CD8-positive, alpha-beta memory T cell (primary cell): Measurements from ENCODE around the gene MCEMP1. TPM values are rescaled to one million over a fixed set of nuclear protein-coding genes. Genes with fewer than 3 reads are reported as not detected.

Experiments used
- polyA plus RNA-seq: library from polyadenylated mRNA; unstranded; fragments of 300-500 nt; fragmentation: Illumina TruSeq; gene quantifications from one replicate; pipeline ENCODE4 v1.2.3, GENCODE V29; 2021
- total RNA-seq, 2 experiments: library from RNA; stranded (reverse); gene quantifications; one replicate each; pipeline ENCODE4 v1.2.3, GENCODE V29; 2021

Gene MCEMP1
- total and polyA plus RNA-seq, 3 experiments from 2014 or later = not detected

Other genes with a start within 250 kb of the MCEMP1 start
- under 1 TPM; 0.94 to 0.95 TPM for gene PEX11G, start 188.1 kb upstream of the MCEMP1 start, total RNA-seq
- 1.7 TPM for gene PEX11G, start 188.1 kb upstream of the MCEMP1 start, polyA plus RNA-seq
- gene ZNF358, start 161.0 kb upstream of the MCEMP1 start, total RNA-seq = 1 to 10 TPM; 7.6 to 8.9 TPM
- 2.5 TPM for gene ZNF358, start 161.0 kb upstream of the MCEMP1 start, polyA plus RNA-seq
- gene MCOLN1, start 154.5 kb upstream of the MCEMP1 start, total RNA-seq = 10 to 100 TPM; 19.4 to 19.6 TPM
- 11.6 TPM for gene MCOLN1, start 154.5 kb upstream of the MCEMP1 start, polyA plus RNA-seq
- gene PNPLA6, start 141.4 kb upstream of the MCEMP1 start, total RNA-seq = 100 to 1,000 TPM; 112 to 117 TPM
- 17.1 TPM for gene PNPLA6, start 141.4 kb upstream of the MCEMP1 start, polyA plus RNA-seq
- under 1 TPM; 0.24 to 0.31 TPM for gene CAMSAP3, start 81.2 kb upstream of the MCEMP1 start, total RNA-seq
- 0.07 TPM for gene CAMSAP3, start 81.2 kb upstream of the MCEMP1 start, polyA plus RNA-seq
- gene XAB2, start 47.5 kb upstream of the MCEMP1 start, total RNA-seq = 10 to 100 TPM; 46.0 to 47.6 TPM
- gene XAB2, start 47.5 kb upstream of the MCEMP1 start, polyA plus RNA-seq = 8.8 TPM
- gene PET100, start 47.3 kb upstream of the MCEMP1 start, total RNA-seq = 100 to 1,000 TPM; 110 TPM
- 297 TPM for gene PET100, start 47.3 kb upstream of the MCEMP1 start, polyA plus RNA-seq
- gene PCP2, start 43.4 kb upstream of the MCEMP1 start, total RNA-seq = under 1 TPM; 0.48 to 0.91 TPM
- not detected for gene PCP2, start 43.4 kb upstream of the MCEMP1 start, polyA plus RNA-seq
- gene STXBP2, start 40.0 kb upstream of the MCEMP1 start, total RNA-seq = 10 to 100 TPM; 80.1 to 80.5 TPM
- gene STXBP2, start 40.0 kb upstream of the MCEMP1 start, polyA plus RNA-seq = 75.2 TPM
- not detected for gene RETN, start 8.0 kb upstream of the MCEMP1 start, total RNA-seq
- 1.2 TPM for gene RETN, start 8.0 kb upstream of the MCEMP1 start, polyA plus RNA-seq
- gene TRAPPC5, start 3.7 kb downstream of the MCEMP1 start, total RNA-seq = 10 to 100 TPM; 63.5 to 70.1 TPM
- gene TRAPPC5, start 3.7 kb downstream of the MCEMP1 start, polyA plus RNA-seq = 155 TPM
- gene FCER2, start 25.0 kb downstream of the MCEMP1 start, total RNA-seq = 1 to 10 TPM in 1 of 2 experiments, under 1 TPM in 1; 0.96 to 1.6 TPM
- not detected for gene FCER2, start 25.0 kb downstream of the MCEMP1 start, polyA plus RNA-seq
- not detected for gene CLEC4G, start 55.0 kb downstream of the MCEMP1 start, total RNA-seq
- gene CLEC4G, start 55.0 kb downstream of the MCEMP1 start, polyA plus RNA-seq = not detected
- under 1 TPM; 0.16 to 0.28 TPM for gene CD209, start 70.4 kb downstream of the MCEMP1 start, total RNA-seq
- gene CD209, start 70.4 kb downstream of the MCEMP1 start, polyA plus RNA-seq = not detected
- not detected for gene CLEC4M, start 86.2 kb downstream of the MCEMP1 start, total RNA-seq
- gene CLEC4M, start 86.2 kb downstream of the MCEMP1 start, polyA plus RNA-seq = not detected
- 1 to 10 TPM; 6.7 to 7.4 TPM for gene EVI5L, start 153.1 kb downstream of the MCEMP1 start, total RNA-seq
- gene EVI5L, start 153.1 kb downstream of the MCEMP1 start, polyA plus RNA-seq = 2.9 TPM
- not detected for gene PRR36, start 197.3 kb downstream of the MCEMP1 start, total RNA-seq
- gene PRR36, start 197.3 kb downstream of the MCEMP1 start, polyA plus RNA-seq = not detected
- not detected for gene LRRC8E, start 211.4 kb downstream of the MCEMP1 start, total RNA-seq
- not detected for gene LRRC8E, start 211.4 kb downstream of the MCEMP1 start, polyA plus RNA-seq
- 10 to 100 TPM; 35.9 to 38.3 TPM for gene MAP2K7, start 226.8 kb downstream of the MCEMP1 start, total RNA-seq
- gene MAP2K7, start 226.8 kb downstream of the MCEMP1 start, polyA plus RNA-seq = 2.0 TPM
- gene TGFBR3L, start 237.7 kb downstream of the MCEMP1 start, total RNA-seq = 1 to 10 TPM; 7.7 to 8.6 TPM
- 1.3 TPM for gene TGFBR3L, start 237.7 kb downstream of the MCEMP1 start, polyA plus RNA-seq
- 10 to 100 TPM; 17.4 to 18.2 TPM for gene SNAPC2, start 243.2 kb downstream of the MCEMP1 start, total RNA-seq
- 21.9 TPM for gene SNAPC2, start 243.2 kb downstream of the MCEMP1 start, polyA plus RNA-seq
- under 1 TPM; 0.42 to 0.72 TPM for gene CTXN1, start 249.0 kb downstream of the MCEMP1 start, total RNA-seq
- not detected for gene CTXN1, start 249.0 kb downstream of the MCEMP1 start, polyA plus RNA-seq